ENCODE results near the gene MME.

DNA sequence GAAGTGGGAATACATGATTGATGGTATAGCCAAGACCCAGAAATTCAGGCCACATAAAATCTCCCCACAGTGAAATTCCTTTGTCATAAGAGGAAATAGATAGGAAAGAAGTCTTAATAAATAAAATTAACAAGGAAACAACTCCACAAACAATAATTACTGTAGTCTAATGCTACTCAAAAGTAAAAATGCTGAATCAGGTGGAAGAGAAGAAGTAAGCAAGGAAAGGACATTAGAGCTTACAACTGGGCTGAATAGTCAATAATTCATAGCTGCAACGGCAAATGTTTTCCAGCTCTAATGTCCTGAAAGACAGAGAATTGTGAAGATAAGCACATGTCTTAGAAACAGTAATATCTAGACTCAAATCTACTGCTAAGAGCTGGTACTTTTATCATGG is 149.0 kb downstream of the MME start:
- no peak for TF ChIP-seq BCL11A (IDR thresholded peaks at IDR 0.05; ENCODE audit: low read depth, low read length)
- TF ChIP-seq SMAD1 (IDR thresholded peaks at IDR 0.05; ENCODE audit: low read depth, partially characterized antibody), result no peak
- TF ChIP-seq DPF2 (IDR thresholded peaks at IDR 0.05), result no peak
- TF ChIP-seq CREB1 (IDR thresholded peaks at IDR 0.05; ENCODE audit: low read depth), result no peak
- TF ChIP-seq, protein P1, sequence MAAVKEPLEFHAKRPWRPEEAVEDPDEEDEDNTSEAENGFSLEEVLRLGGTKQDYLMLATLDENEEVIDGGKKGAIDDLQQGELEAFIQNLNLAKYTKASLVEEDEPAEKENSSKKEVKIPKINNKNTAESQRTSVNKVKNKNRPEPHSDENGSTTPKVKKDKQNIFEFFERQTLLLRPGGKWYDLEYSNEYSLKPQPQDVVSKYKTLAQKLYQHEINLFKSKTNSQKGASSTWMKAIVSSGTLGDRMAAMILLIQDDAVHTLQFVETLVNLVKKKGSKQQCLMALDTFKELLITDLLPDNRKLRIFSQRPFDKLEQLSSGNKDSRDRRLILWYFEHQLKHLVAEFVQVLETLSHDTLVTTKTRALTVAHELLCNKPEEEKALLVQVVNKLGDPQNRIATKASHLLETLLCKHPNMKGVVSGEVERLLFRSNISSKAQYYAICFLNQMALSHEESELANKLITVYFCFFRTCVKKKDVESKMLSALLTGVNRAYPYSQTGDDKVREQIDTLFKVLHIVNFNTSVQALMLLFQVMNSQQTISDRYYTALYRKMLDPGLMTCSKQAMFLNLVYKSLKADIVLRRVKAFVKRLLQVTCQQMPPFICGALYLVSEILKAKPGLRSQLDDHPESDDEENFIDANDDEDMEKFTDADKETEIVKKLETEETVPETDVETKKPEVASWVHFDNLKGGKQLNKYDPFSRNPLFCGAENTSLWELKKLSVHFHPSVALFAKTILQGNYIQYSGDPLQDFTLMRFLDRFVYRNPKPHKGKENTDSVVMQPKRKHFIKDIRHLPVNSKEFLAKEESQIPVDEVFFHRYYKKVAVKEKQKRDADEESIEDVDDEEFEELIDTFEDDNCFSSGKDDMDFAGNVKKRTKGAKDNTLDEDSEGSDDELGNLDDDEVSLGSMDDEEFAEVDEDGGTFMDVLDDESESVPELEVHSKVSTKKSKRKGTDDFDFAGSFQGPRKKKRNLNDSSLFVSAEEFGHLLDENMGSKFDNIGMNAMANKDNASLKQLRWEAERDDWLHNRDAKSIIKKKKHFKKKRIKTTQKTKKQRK (IDR thresholded peaks at IDR 0.05; ENCODE audit: low read depth, low read length), result no peak
- no peak for TF ChIP-seq ZNF24 (IDR thresholded peaks at IDR 0.05)

All from GM12878 (cell line).